ENCODE data around the gene FBLN5.

FBLN5 gene

GRCh38 chr14:91946622-91947474 lies 646 bp downstream of the FBLN5 start:
- TF ChIP-seq CTCF (IDR thresholded peaks at IDR 0.05; ENCODE audit: low read length, missing control alignments) = no peak
- DNase-seq (ENCODE audit: low read depth) = peak; percentile 47

GRCh38 chr14:91945751-91946621 lies 1.5 kb downstream of the FBLN5 start:
- H3K4me3 ChIP-seq (replicated peaks; ENCODE audit: low read depth, low read length) = peak overlapping the region; percentile 62
- TF ChIP-seq CTCF (IDR thresholded peaks at IDR 0.05; ENCODE audit: low read length, missing control alignments) = no peak
- DNase-seq (ENCODE audit: low read depth) = no peak

More at GRCh38 chr14:91946622-91947474, 646 bp downstream of the FBLN5 start:
- H3K4me3 ChIP-seq (replicated peaks; ENCODE audit: low read depth, low read length) = peak overlapping the region; percentile 62

GRCh38 chr14:91942946-91943345 lies 4.5 kb downstream of the FBLN5 start:
- DNase-seq (ENCODE audit: low read depth) = no peak
- H3K4me3 ChIP-seq (replicated peaks; ENCODE audit: low read depth, low read length) = no peak overlapping the region
- no peak for TF ChIP-seq CTCF (IDR thresholded peaks at IDR 0.05; ENCODE audit: low read length, missing control alignments)

- no peak overlapping the region for H3K4me3 ChIP-seq (replicated peaks; ENCODE audit: low read depth, low read length)
- DNase-seq (ENCODE audit: low read depth) = no peak
- no peak for TF ChIP-seq CTCF (IDR thresholded peaks at IDR 0.05; ENCODE audit: low read length, missing control alignments)
These were observed 5.4 kb downstream of the FBLN5 start for GRCh38 chr14:91942128-91942527.

GRCh38 chr14:91940209-91940608 lies 7.3 kb downstream of the FBLN5 start:
- no peak for TF ChIP-seq CTCF (IDR thresholded peaks at IDR 0.05; ENCODE audit: low read length, missing control alignments)
- no peak overlapping the region for H3K4me3 ChIP-seq (replicated peaks; ENCODE audit: low read depth, low read length)
- no peak for DNase-seq (ENCODE audit: low read depth)

GRCh38 chr14:91935586-91935985 lies 11.9 kb downstream of the FBLN5 start:
- TF ChIP-seq CTCF (IDR thresholded peaks at IDR 0.05; ENCODE audit: low read length, missing control alignments) = no peak

More at GRCh38 chr14:91935586-91935985, 11.9 kb downstream of the FBLN5 start:
- H3K4me3 ChIP-seq (replicated peaks; ENCODE audit: low read depth, low read length) = no peak overlapping the region
- no peak for DNase-seq (ENCODE audit: low read depth)

Data from fibroblast of pulmonary artery (primary cell).